Suprapubic skin (tissue), 4 donors: ENCODE measurements around the gene RNF4.

Experiments used
- POLR2A ChIP-seq, 2 donors: fragments of 450-650 bp; IDR thresholded peaks; one replicate each; pipeline ENCODE4 v1.6.1; 2017; ENCODE audit warnings: antibody characterized with exemption in 2 of 2, mild to moderate bottlenecking in 2 of 2, moderate library complexity in 2 of 2
- POLR2AphosphoS5 ChIP-seq, 3 donors: sonication (generic); formaldehyde crosslinking; IDR thresholded peaks; one replicate each; pipeline ENCODE4 v1.6.1; 2017; ENCODE audit warnings: antibody characterized with exemption in 3 of 3
- TF ChIP-seq, protein P1 (sequence below), 2 donors: fragments of 200-600 bp in 1 of 2; fragments of 450-650 bp in 1 of 2; sonication (generic) in 1 of 2; IDR thresholded peaks; one replicate each; pipeline ENCODE4 v1.5.1; 2016 to 2019; ENCODE audit warnings: antibody characterized with exemption in 2 of 2, mild to moderate bottlenecking in 1 of 2, moderate library complexity in 1 of 2

DNA sequence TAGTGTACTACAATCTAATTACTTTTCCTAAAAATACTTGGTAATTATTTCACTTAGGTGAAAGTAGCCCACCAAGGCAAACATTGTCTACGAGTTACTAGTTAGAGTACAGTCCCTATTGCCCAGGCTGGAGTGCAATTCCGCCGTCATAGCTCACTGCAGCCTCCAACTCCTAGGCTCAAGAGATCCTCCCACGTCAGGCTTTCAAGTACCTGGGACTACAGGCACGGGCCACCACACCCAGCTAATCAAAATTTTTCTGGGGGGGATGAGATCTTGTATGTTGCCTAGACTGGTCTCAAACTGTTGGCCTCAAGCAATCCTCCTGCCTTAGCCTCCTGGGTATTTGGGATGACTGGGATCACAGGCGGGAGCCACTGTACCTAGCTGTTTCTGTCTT, 89.4 kb downstream of the RNF4 start:
- TF ChIP-seq, protein P1, sequence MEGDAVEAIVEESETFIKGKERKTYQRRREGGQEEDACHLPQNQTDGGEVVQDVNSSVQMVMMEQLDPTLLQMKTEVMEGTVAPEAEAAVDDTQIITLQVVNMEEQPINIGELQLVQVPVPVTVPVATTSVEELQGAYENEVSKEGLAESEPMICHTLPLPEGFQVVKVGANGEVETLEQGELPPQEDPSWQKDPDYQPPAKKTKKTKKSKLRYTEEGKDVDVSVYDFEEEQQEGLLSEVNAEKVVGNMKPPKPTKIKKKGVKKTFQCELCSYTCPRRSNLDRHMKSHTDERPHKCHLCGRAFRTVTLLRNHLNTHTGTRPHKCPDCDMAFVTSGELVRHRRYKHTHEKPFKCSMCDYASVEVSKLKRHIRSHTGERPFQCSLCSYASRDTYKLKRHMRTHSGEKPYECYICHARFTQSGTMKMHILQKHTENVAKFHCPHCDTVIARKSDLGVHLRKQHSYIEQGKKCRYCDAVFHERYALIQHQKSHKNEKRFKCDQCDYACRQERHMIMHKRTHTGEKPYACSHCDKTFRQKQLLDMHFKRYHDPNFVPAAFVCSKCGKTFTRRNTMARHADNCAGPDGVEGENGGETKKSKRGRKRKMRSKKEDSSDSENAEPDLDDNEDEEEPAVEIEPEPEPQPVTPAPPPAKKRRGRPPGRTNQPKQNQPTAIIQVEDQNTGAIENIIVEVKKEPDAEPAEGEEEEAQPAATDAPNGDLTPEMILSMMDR (IDR thresholded peaks at IDR 0.05), result no peak
- no peak for TF ChIP-seq POLR2A (IDR thresholded peaks at IDR 0.05)
- no peak for TF ChIP-seq POLR2AphosphoS5 (IDR thresholded peaks at IDR 0.05)
